ENCODE results near the gene CELF1.

- TF ChIP-seq CTCF (IDR thresholded peaks at IDR 0.05) (no peak), ZFX (IDR thresholded peaks at IDR 0.05; ENCODE audit: borderline replicate concordance) (no peak)
Observed at GRCh38 chr11:47501101-47501500, 51.8 kb downstream of the CELF1 start.

Measured in 22Rv1 (cell line).